H1 (cell line): Measurements from ENCODE around the gene TMEM198. TPM values are rescaled to one million over a fixed set of nuclear protein-coding genes. Genes with fewer than 3 reads are reported as not detected.

Experiments used
- BRCA1 ChIP-seq: IDR thresholded peaks from 2 replicates; pipeline ENCODE4 v1.6.1; 2012; ENCODE audit warnings: low read depth, low read length, improper control_type of control experiment
- CHD1 ChIP-seq: IDR thresholded peaks from 2 replicates; pipeline ENCODE4 v1.6.1; 2012; ENCODE audit warnings: low read depth, low read length, improper control_type of control experiment
- JUN ChIP-seq: IDR thresholded peaks from 2 replicates; pipeline ENCODE4 v1.6.1; 2011; ENCODE audit warnings: low read depth, mild to moderate bottlenecking, improper control_type of control experiment, low read length
- NRF1 ChIP-seq: IDR thresholded peaks from 2 replicates; pipeline ENCODE4 v1.6.1; 2011; ENCODE audit warnings: mild to moderate bottlenecking, low read depth, low read length, improper control_type of control experiment
- SP2 ChIP-seq: IDR thresholded peaks from 2 replicates; pipeline ENCODE4 v1.6.1; 2012; ENCODE audit warnings: mild to moderate bottlenecking, low read length, inconsistent platforms
- TAF1 ChIP-seq: IDR thresholded peaks from 2 replicates; pipeline ENCODE4 v1.6.1; 2011; ENCODE audit warnings: mild to moderate bottlenecking, low read depth, low read length
- TBP ChIP-seq: IDR thresholded peaks from 2 replicates; pipeline ENCODE4 v1.6.1; 2011; ENCODE audit warnings: low read depth, low read length, improper control_type of control experiment
- polyA plus RNA-seq, 7 experiments: library from polyadenylated mRNA; depleted of rRNA in 3 of 7; stranded (reverse) in 5 of 7; unstranded in 2 of 7; fragments of >200 nt in 5 of 7; fragments of 200-250 nt in 2 of 7; gene quantifications; 1 replicate in 5 of 7; 2 replicates in 1 of 7; 4 replicates in 1 of 7; pipeline versions ENCODE4 v1.2.1 to v1.2.3, GENCODE V29; 2011 to 2013; ENCODE audit warnings: missing spikeins in 2 of 7, mixed read lengths in 2 of 7
- total RNA-seq: library from RNA; stranded (reverse); fragmentation: NEBNext Ultra II Directional; extraction: Animal tissue kit (Norgen Biotek cat#: 25700); gene quantifications from 2 replicates; pipeline ENCODE4 v1.2.1, GENCODE V29; 2021
- TF ChIP-seq, protein P1 (sequence below): fragments of 300-600 bp; sonication (generic); IDR thresholded peaks from 2 replicates; pipeline ENCODE4 v1.7.1; 2012; ENCODE audit warnings: low read length, moderate library complexity, mild to moderate bottlenecking, inconsistent platforms; ENCODE audit not compliant: insufficient replicate concordance

TMEM198 gene
- total and polyA plus RNA-seq, 2 of the 8 experiments (the other 6 are each of a cell fraction or from before 2014, with no cell fraction given), result 10.2 to 10.4 TPM

DNA sequence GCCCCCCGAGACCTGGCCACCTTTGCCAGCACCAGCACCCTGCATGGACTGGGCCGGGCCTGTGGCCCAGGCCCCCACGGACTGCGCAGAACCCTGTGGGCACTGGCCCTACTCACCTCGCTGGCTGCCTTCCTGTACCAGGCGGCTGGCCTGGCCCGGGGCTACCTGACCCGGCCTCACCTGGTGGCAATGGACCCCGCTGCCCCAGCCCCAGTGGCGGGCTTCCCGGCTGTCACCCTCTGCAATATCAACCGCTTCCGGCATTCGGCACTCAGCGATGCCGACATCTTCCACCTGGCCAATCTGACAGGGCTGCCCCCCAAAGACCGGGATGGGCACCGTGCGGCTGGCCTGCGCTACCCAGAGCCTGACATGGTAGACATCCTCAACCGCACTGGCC is 29.0 kb upstream of the TMEM198 start (continued):
- TF ChIP-seq, protein P1, sequence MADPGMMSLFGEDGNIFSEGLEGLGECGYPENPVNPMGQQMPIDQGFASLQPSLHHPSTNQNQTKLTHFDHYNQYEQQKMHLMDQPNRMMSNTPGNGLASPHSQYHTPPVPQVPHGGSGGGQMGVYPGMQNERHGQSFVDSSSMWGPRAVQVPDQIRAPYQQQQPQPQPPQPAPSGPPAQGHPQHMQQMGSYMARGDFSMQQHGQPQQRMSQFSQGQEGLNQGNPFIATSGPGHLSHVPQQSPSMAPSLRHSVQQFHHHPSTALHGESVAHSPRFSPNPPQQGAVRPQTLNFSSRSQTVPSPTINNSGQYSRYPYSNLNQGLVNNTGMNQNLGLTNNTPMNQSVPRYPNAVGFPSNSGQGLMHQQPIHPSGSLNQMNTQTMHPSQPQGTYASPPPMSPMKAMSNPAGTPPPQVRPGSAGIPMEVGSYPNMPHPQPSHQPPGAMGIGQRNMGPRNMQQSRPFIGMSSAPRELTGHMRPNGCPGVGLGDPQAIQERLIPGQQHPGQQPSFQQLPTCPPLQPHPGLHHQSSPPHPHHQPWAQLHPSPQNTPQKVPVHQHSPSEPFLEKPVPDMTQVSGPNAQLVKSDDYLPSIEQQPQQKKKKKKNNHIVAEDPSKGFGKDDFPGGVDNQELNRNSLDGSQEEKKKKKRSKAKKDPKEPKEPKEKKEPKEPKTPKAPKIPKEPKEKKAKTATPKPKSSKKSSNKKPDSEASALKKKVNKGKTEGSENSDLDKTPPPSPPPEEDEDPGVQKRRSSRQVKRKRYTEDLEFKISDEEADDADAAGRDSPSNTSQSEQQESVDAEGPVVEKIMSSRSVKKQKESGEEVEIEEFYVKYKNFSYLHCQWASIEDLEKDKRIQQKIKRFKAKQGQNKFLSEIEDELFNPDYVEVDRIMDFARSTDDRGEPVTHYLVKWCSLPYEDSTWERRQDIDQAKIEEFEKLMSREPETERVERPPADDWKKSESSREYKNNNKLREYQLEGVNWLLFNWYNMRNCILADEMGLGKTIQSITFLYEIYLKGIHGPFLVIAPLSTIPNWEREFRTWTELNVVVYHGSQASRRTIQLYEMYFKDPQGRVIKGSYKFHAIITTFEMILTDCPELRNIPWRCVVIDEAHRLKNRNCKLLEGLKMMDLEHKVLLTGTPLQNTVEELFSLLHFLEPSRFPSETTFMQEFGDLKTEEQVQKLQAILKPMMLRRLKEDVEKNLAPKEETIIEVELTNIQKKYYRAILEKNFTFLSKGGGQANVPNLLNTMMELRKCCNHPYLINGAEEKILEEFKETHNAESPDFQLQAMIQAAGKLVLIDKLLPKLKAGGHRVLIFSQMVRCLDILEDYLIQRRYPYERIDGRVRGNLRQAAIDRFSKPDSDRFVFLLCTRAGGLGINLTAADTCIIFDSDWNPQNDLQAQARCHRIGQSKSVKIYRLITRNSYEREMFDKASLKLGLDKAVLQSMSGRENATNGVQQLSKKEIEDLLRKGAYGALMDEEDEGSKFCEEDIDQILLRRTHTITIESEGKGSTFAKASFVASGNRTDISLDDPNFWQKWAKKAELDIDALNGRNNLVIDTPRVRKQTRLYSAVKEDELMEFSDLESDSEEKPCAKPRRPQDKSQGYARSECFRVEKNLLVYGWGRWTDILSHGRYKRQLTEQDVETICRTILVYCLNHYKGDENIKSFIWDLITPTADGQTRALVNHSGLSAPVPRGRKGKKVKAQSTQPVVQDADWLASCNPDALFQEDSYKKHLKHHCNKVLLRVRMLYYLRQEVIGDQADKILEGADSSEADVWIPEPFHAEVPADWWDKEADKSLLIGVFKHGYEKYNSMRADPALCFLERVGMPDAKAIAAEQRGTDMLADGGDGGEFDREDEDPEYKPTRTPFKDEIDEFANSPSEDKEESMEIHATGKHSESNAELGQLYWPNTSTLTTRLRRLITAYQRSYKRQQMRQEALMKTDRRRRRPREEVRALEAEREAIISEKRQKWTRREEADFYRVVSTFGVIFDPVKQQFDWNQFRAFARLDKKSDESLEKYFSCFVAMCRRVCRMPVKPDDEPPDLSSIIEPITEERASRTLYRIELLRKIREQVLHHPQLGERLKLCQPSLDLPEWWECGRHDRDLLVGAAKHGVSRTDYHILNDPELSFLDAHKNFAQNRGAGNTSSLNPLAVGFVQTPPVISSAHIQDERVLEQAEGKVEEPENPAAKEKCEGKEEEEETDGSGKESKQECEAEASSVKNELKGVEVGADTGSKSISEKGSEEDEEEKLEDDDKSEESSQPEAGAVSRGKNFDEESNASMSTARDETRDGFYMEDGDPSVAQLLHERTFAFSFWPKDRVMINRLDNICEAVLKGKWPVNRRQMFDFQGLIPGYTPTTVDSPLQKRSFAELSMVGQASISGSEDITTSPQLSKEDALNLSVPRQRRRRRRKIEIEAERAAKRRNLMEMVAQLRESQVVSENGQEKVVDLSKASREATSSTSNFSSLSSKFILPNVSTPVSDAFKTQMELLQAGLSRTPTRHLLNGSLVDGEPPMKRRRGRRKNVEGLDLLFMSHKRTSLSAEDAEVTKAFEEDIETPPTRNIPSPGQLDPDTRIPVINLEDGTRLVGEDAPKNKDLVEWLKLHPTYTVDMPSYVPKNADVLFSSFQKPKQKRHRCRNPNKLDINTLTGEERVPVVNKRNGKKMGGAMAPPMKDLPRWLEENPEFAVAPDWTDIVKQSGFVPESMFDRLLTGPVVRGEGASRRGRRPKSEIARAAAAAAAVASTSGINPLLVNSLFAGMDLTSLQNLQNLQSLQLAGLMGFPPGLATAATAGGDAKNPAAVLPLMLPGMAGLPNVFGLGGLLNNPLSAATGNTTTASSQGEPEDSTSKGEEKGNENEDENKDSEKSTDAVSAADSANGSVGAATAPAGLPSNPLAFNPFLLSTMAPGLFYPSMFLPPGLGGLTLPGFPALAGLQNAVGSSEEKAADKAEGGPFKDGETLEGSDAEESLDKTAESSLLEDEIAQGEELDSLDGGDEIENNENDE, result no peak
- no peak for TF ChIP-seq NRF1
- no peak for TF ChIP-seq JUN
- TF ChIP-seq TAF1, result no peak
- TF ChIP-seq SP2, result no peak
- no peak for TF ChIP-seq BRCA1
- TF ChIP-seq CHD1, result no peak
- no peak for TF ChIP-seq TBP
